Stimulated activated naive CD8-positive, alpha-beta T cell treated with anti-CD3 and anti-CD28 coated beads, Interleukin-15, amount 100 ng/mL, for 72 hours (primary cell): ENCODE results near the gene DACH1.

Experiments used
- ATAC-seq: fragments of 150-1000 bp; cut with Tn5 transposase; 2 replicates; pipeline ENCODE4 v1.10.0; 2021; ENCODE audit warnings: mild to moderate bottlenecking, moderate library complexity
- DNase-seq, 2 donors: peaks; one replicate each; pipeline ENCODE4 v3.0.0; 2021 to 2022
- H3K27ac Mint-ChIP-seq, 2 donors: one replicate each; pipeline ENCODE4 v1.8.0; 2022; ENCODE audit warnings: mild to moderate bottlenecking in 2 of 2, mixed read lengths in 2 of 2, moderate library complexity in 2 of 2
- H3K27me3 Mint-ChIP-seq: one replicate; pipeline ENCODE4 v1.8.0; 2022; ENCODE audit warnings: mixed read lengths
- H3K4me1 Mint-ChIP-seq: one replicate; pipeline ENCODE4 v1.8.0; 2022; ENCODE audit warnings: mild to moderate bottlenecking, mixed read lengths
- H3K4me3 Mint-ChIP-seq, 2 donors: one replicate each; pipeline ENCODE4 v1.8.0; 2022; ENCODE audit warnings: mild to moderate bottlenecking in 2 of 2, mixed read lengths in 2 of 2, moderate library complexity in 1 of 2
- H3K9me3 Mint-ChIP-seq, 2 donors: one replicate each; pipeline ENCODE4 v1.8.0; 2022; ENCODE audit warnings: mixed read lengths in 2 of 2

Gene DACH1

DNA sequence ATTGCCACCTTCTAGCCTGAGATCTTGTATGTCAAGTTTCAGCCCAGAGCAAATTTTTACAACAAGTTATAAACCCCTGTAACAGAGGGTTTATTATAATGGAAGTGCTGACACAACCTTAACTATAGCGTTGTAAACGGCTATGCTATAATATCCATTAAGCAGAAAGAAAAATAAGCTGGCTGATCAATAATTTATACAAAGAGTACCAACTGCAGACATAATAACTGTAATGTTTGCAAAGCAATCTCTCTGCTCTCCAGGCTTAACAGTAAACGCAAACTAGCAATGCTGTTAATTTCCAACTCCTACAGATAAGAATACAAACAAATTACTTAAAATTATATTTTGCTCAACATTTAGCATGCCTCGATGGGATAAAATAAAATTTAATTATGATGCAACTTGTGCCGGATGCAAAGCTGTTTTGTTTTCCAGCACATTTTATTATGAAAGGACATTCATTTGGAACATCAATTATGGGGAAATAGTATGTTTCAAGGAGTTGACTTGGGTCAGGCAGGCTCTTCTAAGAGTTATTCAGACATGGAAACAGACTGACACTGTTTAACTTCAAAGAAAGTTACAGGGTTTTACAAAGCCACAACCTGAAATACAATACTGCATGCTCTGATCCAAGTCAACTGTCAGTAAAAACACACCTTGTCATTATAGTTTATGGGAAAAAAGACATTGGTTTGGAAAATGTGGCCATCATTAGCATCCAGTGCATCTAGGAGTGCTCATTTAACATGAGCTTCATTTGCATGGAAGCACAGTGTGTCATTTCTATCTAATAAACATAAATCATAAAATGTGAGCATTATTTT lies 6.6 kb upstream of the DACH1 start:
- peaks cover 5% of the 10 kb centered on the region for H3K4me1 Mint-ChIP-seq
- DNase-seq (no peak), ATAC-seq (no peak)
- H3K4me3 Mint-ChIP-seq, result no peak overlapping the region
- no peak overlapping the region for H3K27ac Mint-ChIP-seq
- peaks cover 26% of the 10 kb centered on the region for H3K27me3 Mint-ChIP-seq
- no peaks in the 10 kb centered on the region for H3K9me3 Mint-ChIP-seq

DNA sequence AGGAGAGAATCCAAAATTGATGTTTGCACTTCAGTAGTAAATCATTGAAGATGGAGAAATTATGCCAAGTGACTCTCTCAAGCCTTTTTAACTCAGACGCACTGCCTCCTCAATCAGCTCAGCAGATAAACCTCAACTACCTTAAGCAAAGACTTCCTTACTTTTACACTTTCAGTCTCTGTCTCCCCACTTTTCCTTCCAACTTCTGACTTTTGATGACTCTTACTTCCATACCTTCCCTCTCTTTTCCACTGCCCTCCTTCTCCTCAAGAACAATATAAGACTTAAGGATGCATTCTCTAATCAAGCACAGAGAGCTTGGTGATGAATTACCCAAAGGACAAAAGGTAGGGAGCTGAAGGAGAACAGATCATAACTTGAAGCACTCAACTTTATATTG lies 4.8 kb upstream of the DACH1 start:
- ATAC-seq (no peak), DNase-seq (no peak)
- Mint-ChIP-seq H3K4me1 (peaks cover 7% of the 10 kb centered on the region), H3K27ac (no peak overlapping the region), H3K27me3 (peaks cover 41% of the 10 kb centered on the region), H3K4me3 (no peak overlapping the region), H3K9me3 (no peaks in the 10 kb centered on the region)

DNA sequence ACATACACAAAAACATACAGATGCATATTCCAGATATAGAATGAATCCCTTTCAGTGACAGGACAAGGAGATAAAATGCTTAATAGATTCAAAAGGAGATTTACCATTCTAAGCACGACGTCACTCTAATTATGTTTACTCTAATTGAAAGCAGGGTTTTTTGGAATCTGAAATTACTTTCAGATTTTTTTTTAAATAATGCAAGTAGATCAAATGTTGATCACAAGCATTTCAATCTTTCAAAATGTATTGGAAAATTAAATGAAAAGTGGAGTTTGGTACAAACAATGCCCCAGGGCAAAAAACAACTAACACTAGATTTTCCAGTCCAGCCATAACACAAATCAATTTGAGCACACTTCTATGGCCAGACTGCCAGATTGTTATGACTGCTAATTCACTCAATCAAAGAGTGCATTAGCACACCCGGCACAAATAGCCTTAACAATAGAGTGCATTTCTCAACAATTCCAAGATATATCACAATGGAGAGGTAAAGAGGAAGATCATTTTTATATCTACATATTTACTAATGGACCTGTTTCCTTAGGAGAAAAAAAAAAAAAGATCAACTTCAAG lies 4.3 kb upstream of the DACH1 start:
- no peak for DNase-seq
- Mint-ChIP-seq H3K4me1 (peaks cover 13% of the 10 kb centered on the region), H3K4me3 (no peak overlapping the region), H3K27ac (no peak overlapping the region), H3K9me3 (no peaks in the 10 kb centered on the region), H3K27me3 (peaks cover 46% of the 10 kb centered on the region)
- no peak for ATAC-seq

DNA sequence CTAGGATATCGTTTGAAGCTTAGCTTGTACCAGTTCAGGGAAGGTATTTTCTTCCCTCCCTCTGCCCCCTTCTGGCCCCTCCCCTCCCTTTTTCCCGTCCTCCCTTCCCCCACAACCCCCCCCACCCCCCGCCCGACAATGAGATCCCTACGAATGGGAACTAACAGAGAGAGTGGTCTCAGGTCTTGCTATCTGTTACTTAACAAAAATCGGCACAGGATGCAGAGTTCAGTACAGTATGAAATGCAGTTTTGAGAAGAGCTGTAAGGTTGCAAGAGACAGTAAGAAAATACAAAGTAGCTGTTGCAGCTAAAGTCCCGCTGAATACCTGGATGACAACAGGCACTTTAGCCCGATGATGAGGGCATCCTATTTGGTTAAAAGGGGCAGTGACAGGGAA lies 3.1 kb upstream of the DACH1 start:
- DNase-seq (no peak), ATAC-seq (no peak)
- H3K27ac Mint-ChIP-seq, result no peak overlapping the region
- no peak overlapping the region for H3K4me3 Mint-ChIP-seq
- no peaks in the 10 kb centered on the region for H3K9me3 Mint-ChIP-seq
- peaks cover 56% of the 10 kb centered on the region for H3K27me3 Mint-ChIP-seq
- peaks cover 17% of the 10 kb centered on the region for H3K4me1 Mint-ChIP-seq

DNA sequence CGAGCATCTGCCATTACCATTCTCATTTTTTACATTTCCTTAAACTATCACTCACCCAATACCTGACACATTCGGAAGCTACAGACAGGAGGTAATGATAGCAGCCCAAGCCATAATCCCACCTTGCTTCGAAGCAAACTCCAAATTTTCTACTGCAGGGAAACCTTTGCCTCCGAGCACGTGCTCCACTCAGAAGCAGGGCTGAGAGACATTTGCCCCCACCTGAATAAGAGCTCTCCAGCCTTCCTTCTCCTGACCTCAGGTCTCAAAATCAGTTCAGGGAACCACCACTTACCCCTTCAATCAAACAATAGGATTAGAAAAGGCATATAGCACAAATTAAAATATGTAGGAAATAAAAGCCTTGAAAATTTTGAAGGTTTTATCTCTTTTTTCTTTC lies 2.3 kb upstream of the DACH1 start:
- DNase-seq (no peak), ATAC-seq (no peak)
- Mint-ChIP-seq H3K27me3 (peaks cover 65% of the 10 kb centered on the region), H3K4me3 (no peak overlapping the region), H3K9me3 (no peaks in the 10 kb centered on the region), H3K4me1 (peaks cover 26% of the 10 kb centered on the region), H3K27ac (no peak overlapping the region)

DNA sequence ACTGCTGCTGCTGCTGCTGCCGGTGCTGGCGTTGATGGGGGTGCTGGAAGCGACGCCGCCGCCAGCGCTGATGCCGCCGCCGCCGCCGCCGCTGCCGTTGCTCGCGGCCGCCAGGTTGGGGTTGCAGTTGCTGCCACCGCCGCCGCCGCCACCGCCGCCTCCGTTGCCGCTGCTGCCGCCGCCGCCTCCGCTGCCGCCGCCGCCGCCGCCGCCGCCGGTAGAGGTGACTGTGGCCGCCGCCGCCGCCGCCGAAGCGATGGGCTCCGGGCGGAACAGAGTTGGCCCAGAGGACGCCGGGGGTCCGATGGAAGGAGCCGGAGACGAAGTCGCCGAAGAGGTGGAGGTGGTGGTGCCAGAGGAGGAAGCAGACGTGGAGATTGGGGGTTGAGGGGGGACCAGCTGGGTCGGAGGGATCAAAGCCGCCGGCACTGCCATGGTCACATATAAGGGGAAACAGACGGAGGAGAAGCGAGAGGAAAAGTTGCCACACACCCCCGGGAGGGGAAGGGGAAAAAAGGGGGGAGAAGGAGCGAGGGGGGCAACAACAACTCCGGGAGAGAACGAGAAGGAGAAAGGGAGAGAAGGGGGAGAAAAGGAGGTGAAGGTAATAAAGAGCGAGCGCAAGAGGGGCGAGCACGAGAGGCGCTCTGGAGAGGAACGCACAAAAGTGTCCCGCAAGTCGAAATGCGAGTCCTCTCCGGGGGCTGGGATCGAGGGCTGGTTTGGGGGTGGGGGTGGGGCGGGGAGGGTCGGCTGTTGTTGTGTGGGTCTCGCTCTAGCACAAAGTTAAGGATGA lies 471 bp downstream of the DACH1 start:
- H3K27me3 Mint-ChIP-seq, result peaks cover 77% of the 10 kb centered on the region
- ATAC-seq (peak; percentile 39), DNase-seq (peak; percentile 19 to 27)

DNA sequence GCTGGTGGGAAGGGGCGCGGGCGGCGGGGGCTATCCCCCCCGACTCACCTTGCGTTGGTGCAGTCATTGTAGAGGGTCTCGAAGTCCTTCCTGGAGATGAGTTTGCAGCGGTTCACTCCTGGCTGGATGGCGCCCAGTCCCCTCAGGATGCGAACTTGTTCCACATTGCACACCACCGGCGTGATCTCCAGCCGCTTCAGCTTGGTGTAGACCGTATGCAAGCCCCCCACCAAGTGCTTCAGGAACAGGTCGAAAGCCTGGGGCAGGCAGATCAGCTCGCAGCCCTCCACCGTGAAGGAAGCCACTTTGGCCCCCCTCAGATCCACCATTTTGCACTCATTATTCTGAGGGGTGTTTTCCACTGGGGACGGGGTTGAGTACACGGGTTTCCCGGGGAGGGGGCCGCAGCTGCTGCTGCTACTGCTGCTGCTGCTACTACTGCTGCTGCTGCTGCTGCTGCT lies 1.1 kb downstream of the DACH1 start:
- no peak overlapping the region for H3K27ac Mint-ChIP-seq
- H3K9me3 Mint-ChIP-seq, result no peaks in the 10 kb centered on the region
- DNase-seq, result peak in 1 of 2 donors; percentile 5

More for the DNA sequence above, 471 bp downstream of the DACH1 start:
- peak overlapping the region in 1 of 2 donors; percentile 35 for H3K27ac Mint-ChIP-seq
- H3K4me3 Mint-ChIP-seq, result peak overlapping the region; percentile 79 to 84
- H3K9me3 Mint-ChIP-seq, result no peaks in the 10 kb centered on the region
- peaks cover 30% of the 10 kb centered on the region for H3K4me1 Mint-ChIP-seq

DNA sequence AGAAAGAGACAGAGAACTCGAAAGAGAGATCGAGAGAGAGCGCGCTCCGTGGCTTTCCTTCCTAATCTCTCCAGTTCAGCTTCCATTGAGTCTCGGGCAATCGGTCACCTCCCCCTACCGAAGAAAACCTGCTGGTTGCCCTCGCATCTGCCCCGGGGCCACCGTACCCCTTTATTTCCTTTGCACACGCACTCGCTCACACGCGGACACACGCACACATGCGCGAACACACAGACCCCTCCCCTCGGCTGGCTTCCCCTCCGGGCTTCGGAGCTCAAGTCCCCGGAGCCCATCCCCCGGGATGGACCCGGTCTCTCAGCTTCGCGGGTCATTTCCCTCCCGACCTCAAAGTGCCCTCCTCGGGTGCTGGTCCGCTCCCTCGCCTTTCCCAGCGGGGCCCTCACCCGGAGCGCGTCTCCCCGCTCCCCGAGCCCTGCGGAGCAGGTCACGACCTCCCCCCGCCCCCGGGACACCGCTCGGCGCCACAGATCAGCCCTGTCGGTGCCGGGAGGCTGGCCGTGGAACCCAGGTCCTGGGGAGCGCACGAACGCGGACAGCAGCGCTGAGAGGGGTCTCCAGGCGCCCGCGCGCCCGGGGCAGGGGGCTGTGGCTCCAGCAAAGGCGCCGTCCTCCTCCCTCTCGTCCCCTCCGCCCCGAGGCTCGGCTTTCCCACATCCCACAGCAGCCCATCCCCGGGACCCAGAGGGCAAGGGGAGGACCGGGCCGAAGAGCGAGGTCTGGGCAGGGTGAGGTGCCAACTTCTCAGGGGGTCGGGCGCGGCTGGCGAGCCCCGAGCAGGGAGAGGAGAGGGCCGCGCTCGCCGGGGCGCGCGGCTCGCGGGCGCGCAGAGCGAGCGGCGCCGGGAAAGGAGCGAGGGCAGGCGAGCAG lies 1.8 kb downstream of the DACH1 start:
- DNase-seq (peak; percentile 1 to 9), ATAC-seq (peak; percentile 55)
- peaks cover 30% of the 10 kb centered on the region for H3K4me1 Mint-ChIP-seq
- H3K27ac Mint-ChIP-seq, result no peak overlapping the region
- no peaks in the 10 kb centered on the region for H3K9me3 Mint-ChIP-seq
- H3K27me3 Mint-ChIP-seq, result peaks cover 72% of the 10 kb centered on the region
- peak overlapping the region; percentile 74 to 84 for H3K4me3 Mint-ChIP-seq

More for the DNA sequence above, 1.1 kb downstream of the DACH1 start:
- Mint-ChIP-seq H3K4me3 (peak overlapping the region; percentile 66 to 84), H3K27me3 (peaks cover 77% of the 10 kb centered on the region), H3K4me1 (peaks cover 30% of the 10 kb centered on the region)
- ATAC-seq, result peak; percentile 31

DNA sequence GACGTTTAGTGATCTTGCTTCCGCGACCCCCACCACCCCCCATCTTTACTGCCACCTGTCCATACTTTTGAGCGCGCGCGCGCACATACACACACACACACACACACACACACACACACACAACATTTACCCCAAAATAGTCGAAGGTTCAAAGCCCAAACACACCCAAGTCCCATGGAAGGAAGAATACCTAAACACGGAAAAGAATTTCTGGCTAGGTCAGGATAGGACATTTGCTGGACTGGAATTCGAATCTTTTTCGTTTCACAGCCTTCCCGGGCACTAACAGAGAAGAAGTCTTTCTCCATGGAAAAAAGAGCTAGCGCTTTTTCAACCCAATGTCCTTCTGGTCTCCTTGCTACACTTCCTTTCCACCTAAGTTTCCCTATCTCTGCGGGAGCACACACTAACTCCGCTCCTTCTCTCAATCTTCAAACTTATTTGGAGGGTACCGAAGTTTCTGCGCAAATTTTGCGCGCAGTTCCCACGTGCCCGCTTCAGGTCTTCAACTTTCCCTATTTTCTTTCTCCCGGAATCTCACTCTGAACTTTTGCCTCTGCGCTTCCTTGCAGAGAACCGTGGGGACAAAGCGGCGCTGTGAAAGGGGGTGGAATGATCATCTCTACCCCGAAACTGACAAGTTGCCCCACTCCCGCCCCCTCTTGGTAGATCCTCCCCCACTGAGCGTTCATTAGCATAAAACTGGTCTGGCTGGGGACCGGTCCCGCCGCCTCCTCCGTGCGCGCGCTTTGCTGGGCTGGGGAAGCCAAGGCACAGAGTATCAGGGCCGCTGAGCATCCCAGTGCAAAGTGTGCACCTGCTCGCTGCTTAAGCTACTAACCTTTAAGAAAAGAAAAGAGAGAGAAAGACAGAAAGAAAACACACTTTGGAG lies 2.7 kb downstream of the DACH1 start:
- H3K27ac Mint-ChIP-seq, result peak overlapping the region in 1 of 2 donors; percentile 85
- no peaks in the 10 kb centered on the region for H3K9me3 Mint-ChIP-seq
- H3K27me3 Mint-ChIP-seq, result peaks cover 64% of the 10 kb centered on the region
- peaks cover 30% of the 10 kb centered on the region for H3K4me1 Mint-ChIP-seq
- peak overlapping the region; percentile 74 to 84 for H3K4me3 Mint-ChIP-seq
- peak; percentile 59 for ATAC-seq
- DNase-seq, result peak in 1 of 2 donors; percentile 8

DNA sequence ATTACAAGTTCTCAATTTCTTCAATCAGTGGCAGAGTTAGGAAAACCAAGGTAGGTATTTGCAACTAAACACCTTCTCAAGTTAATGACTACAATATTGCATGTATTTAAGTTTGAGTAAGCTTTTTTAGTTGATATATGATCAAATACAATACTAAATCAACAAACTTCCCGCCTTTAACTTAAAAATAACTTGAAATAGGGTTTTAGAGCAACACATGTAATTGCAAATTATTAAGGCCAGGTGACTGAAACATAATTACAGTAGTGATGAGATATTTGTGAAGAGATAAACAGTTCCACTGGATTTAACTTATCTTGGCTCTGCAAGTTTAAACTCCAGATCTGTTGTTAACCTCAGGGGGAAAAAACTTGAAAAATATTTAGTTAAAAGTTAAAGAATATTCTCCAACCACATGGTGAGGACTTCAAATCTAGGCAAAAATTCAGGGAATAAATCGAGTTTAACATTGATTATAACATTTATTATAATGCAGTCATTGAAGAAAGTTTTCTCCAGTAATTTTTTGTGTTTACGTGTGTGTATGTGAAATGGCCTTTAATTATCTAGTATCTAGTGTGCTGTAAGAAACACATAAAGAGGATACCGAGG lies 3.6 kb downstream of the DACH1 start:
- ATAC-seq, result no peak
- H3K27me3 Mint-ChIP-seq, result peaks cover 55% of the 10 kb centered on the region

DNA sequence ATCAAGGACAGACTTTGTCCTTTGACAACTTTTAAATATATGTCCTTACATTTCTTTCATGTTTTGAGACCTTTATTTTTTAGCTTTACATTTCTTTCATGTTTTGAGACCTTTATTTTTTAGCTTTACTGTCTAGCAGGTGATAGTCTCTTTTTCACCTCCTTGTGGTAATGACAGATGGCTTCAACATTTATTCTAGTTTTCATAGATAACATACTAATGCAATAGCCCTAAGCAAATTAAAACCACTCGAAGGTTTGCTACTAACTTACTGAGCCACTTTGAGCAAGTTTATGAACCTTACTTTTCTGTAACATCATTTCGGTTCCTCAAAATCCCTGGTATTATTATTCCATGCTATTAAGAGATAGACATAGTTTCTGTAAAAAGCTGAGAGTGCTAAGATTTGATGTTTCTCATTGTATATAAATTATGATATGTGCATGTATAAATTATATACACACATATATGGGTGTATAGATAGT lies 4.5 kb downstream of the DACH1 start:
- ATAC-seq (no peak), DNase-seq (no peak)
- H3K4me3 Mint-ChIP-seq, result no peak overlapping the region
- peaks cover 30% of the 10 kb centered on the region for H3K4me1 Mint-ChIP-seq
- H3K27ac Mint-ChIP-seq, result no peak overlapping the region
- H3K9me3 Mint-ChIP-seq, result no peaks in the 10 kb centered on the region
- H3K27me3 Mint-ChIP-seq, result peaks cover 50% of the 10 kb centered on the region

More for the DNA sequence above, 3.6 kb downstream of the DACH1 start:
- H3K4me3 Mint-ChIP-seq, result no peak overlapping the region
- H3K9me3 Mint-ChIP-seq, result no peaks in the 10 kb centered on the region
- H3K4me1 Mint-ChIP-seq, result peaks cover 30% of the 10 kb centered on the region
- H3K27ac Mint-ChIP-seq, result no peak overlapping the region
- no peak for DNase-seq

DNA sequence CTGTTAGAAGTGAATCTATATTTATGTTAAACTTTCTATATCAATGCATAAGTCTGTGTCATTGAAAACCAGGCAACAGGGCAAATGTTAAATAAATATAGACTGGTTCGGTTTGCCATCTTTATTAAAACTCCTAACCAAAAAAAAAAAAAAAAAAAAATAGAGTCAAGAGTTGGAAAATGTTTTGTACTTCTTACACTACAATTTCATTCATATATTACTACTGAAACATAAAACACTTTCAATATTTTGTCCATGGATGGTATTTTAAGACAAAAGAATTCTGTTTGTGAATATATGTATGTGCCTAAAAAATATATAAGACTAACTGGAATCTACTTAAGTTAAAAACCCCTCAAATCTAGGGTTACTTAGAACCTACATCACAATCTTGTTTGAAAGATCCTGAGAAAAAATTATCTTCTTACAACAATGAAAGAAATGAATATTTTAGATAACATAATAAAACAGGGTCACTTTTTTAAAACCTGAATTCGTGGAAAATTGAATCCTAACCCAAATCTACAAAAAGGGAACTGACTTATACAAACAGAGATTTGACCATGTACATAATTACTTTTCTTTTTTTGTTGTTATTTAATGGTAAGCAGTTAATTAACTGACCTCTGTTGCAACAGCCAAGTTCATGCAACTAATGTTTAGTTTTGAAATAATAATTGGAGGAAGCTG lies 5.1 kb downstream of the DACH1 start:
- Mint-ChIP-seq H3K4me1 (peaks cover 24% of the 10 kb centered on the region), H3K9me3 (no peaks in the 10 kb centered on the region), H3K27me3 (peaks cover 44% of the 10 kb centered on the region), H3K27ac (no peak overlapping the region), H3K4me3 (no peak overlapping the region)
- no peak for DNase-seq
- no peak for ATAC-seq

DNA sequence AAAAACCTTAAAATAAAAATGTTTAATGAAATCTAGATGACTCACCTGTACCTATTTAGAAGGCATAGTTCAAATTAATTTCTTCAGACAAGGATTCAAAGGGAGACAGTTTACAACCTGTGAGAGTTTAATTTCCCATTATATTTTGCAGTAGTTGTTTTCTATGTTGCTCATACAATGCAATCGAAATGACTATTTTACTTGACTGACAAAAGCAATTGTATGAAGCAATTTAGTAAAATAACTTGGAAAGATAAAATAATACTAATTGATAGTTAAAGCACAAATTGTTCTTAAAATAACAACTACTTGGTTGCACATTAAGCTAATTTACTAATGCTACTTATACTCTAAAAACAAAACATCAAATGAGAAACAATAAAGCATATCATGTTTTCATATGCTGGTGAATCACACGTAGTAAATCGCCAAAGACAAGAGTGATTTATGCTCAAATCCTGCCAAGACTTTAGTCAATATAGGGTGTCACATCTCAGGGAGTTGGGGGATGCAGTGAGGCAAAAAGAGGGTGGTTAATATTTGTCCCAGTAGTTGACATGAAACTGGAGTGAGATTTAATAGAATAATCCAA lies 6.4 kb downstream of the DACH1 start:
- Mint-ChIP-seq H3K9me3 (no peaks in the 10 kb centered on the region), H3K4me3 (no peak overlapping the region), H3K4me1 (peaks cover 17% of the 10 kb centered on the region), H3K27me3 (peaks cover 33% of the 10 kb centered on the region), H3K27ac (no peak overlapping the region)
- DNase-seq (no peak), ATAC-seq (no peak)
